ENCODE data around the gene DIP2A. TPM values are rescaled to one million over a fixed set of nuclear protein-coding genes. Genes with fewer than 3 reads are reported as not detected.
"Not testable (repeated sequence)": the region's sequence is repeated elsewhere in the genome, so short reads cannot be mapped to it uniquely, and the experiment has no call there.

Gene DIP2A
- total RNA-seq, 2 donors from 2014 or later: 27.2 to 33.0 TPM

- ATAC-seq: no peak
- DNase-seq: no peak
- intact Hi-C loops (cut with DNase I): no loop called here
These were observed 18.8 kb upstream of the DIP2A start for GRCh38 chr21:46439906-46440305.

GRCh38 chr21:46441331-46441730 lies 17.4 kb upstream of the DIP2A start:
- no peak for DNase-seq
- no peak for ATAC-seq
- intact Hi-C loops (cut with DNase I): no loop called here

GRCh38 chr21:46441961-46442498 lies 16.7 kb upstream of the DIP2A start:
- intact Hi-C loops (cut with DNase I): no loop called here
- DNase-seq (no peak), ATAC-seq (no peak)

GRCh38 chr21:46442938-46443337 lies 15.8 kb upstream of the DIP2A start:
- ATAC-seq (no peak), DNase-seq (no peak)
- intact Hi-C loops (cut with DNase I): no loop called here

- intact Hi-C loops (cut with DNase I): no loop called here
- ATAC-seq: peak; percentile 69 to 86
- no peak for DNase-seq
These were observed 14.8 kb upstream of the DIP2A start for GRCh38 chr21:46443910-46444309.

GRCh38 chr21:46448108-46448507 lies 10.6 kb upstream of the DIP2A start:
- no peak for ATAC-seq
- no peak for DNase-seq
- intact Hi-C loops (cut with DNase I): no loop called here

- DNase-seq; ATAC-seq; intact Hi-C loops (cut with DNase I): not testable (repeated sequence)
These were observed 9.8 kb upstream of the DIP2A start for GRCh38 chr21:46448855-46449254.

GRCh38 chr21:46452710-46453109 lies 6.0 kb upstream of the DIP2A start:
- intact Hi-C loops (cut with DNase I): no loop called here
- no peak for DNase-seq
- no peak for ATAC-seq

GRCh38 chr21:46454142-46454541 lies 4.5 kb upstream of the DIP2A start:
- intact Hi-C loops (cut with DNase I): no loop called here
- DNase-seq: no peak
- ATAC-seq: no peak

- intact Hi-C loops (cut with DNase I): no loop called here
- ATAC-seq: no peak
- DNase-seq: no peak
These were observed 3.9 kb upstream of the DIP2A start for GRCh38 chr21:46454634-46455390.

- DNase-seq (peak; percentile 44), ATAC-seq (no peak)
- intact Hi-C loops (cut with DNase I): no loop called here
These were observed 2.9 kb upstream of the DIP2A start for GRCh38 chr21:46455575-46456385.

- no peak for ATAC-seq
- intact Hi-C loops (cut with DNase I): no loop called here
- DNase-seq: no peak
These were observed 1.9 kb upstream of the DIP2A start for GRCh38 chr21:46456750-46457149.

- no peak for DNase-seq
These were observed 833 bp upstream of the DIP2A start for GRCh38 chr21:46457801-46458314.

GRCh38 chr21:46459024-46459355 lies 299 bp downstream of the DIP2A start:
- intact Hi-C loops (cut with DNase I): no loop called here
- ATAC-seq (no peak), DNase-seq (no peak)

More at GRCh38 chr21:46457801-46458314, 833 bp upstream of the DIP2A start:
- intact Hi-C loops (cut with DNase I): no loop called here
- peak; percentile 12 to 22 for ATAC-seq

GRCh38 chr21:46459356-46460112 lies 843 bp downstream of the DIP2A start:
- intact Hi-C loops (cut with DNase I): no loop called here
- ATAC-seq (peak in 1 of 2 donors; percentile 25), DNase-seq (peak; percentile 67)

- ATAC-seq (no peak), DNase-seq (no peak)
- intact Hi-C loops (cut with DNase I): no loop called here
These were observed 3.2 kb downstream of the DIP2A start for GRCh38 chr21:46461909-46462308.

GRCh38 chr21:46465153-46465552 lies 6.5 kb downstream of the DIP2A start:
- DNase-seq; intact Hi-C loops (cut with DNase I); ATAC-seq: not testable (repeated sequence)

GRCh38 chr21:46465651-46466050 lies 7.0 kb downstream of the DIP2A start:
- intact Hi-C loops (cut with DNase I): no loop called here
- ATAC-seq: no peak

GRCh38 chr21:46468108-46468774 lies 9.6 kb downstream of the DIP2A start:
- no peak for DNase-seq
- intact Hi-C loops (cut with DNase I): no loop called here
- ATAC-seq: no peak

More at GRCh38 chr21:46465651-46466050, 7.0 kb downstream of the DIP2A start:
- no peak for DNase-seq

Measured in left cardiac atrium (tissue), 4 donors.